Mucosa of descending colon (tissue), 3 donors: ENCODE data around the gene UBE3B. TPM values are rescaled to one million over a fixed set of nuclear protein-coding genes. Genes with fewer than 3 reads are reported as not detected.

Source experiments
- ATAC-seq: fragments of 200-7000 bp; cut with Tn5 transposase; one replicate; pipeline ENCODE4 v1.9.1; 2020; ENCODE audit warnings: mild to moderate bottlenecking, moderate library complexity
- DNase-seq, 3 donors: peaks; one replicate each; pipeline ENCODE4 v3.0.0-alpha.2; 2020
- H3K36me3 ChIP-seq: fragments of 200-600 bp; one replicate; pipeline ENCODE4 v1.8.0; 2021; ENCODE audit warnings: low read depth, mild to moderate bottlenecking
- H3K4me1 ChIP-seq: fragments of 200-600 bp; one replicate; pipeline ENCODE4 v1.8.0; 2021; ENCODE audit warnings: low read depth, mild to moderate bottlenecking
- H3K4me3 ChIP-seq: fragments of 200-600 bp; one replicate; pipeline ENCODE4 v1.8.0; 2021; ENCODE audit warnings: mild to moderate bottlenecking
- H3K9me3 ChIP-seq: fragments of 200-600 bp; one replicate; pipeline ENCODE4 v1.8.0; 2021; ENCODE audit warnings: mild to moderate bottlenecking
- intact Hi-C, 2 donors: fragments of 100-400 bp; cut with DNase I in 1 of 2; cut with micrococcal nuclease in 1 of 2; formaldehyde crosslinking; loops; one replicate each; pipeline versions ENCODE4 v1.11.0 to v1.11.1; 2022; cut with DNase I, micrococcal nuclease
- total RNA-seq, 3 donors: library from RNA; stranded (reverse); fragmentation: NEBNext Ultra II Directional in 2 of 3; extraction: Animal tissue kit (Norgen Biotek cat#: 25700) in 2 of 3; gene quantifications; one replicate each; pipeline versions ENCODE4 v1.2.1 to v1.2.4, GENCODE V29; 2021 to 2023
- TF ChIP-seq, protein P1 (sequence below): fragments of 200-600 bp; IDR thresholded peaks from one replicate; pipeline ENCODE4 v1.8.0; 2022; ENCODE audit warnings: antibody characterized with exemption, mild to moderate bottlenecking
- donor health status: DM: no; HTN: no; CAD: no; lungs with moderate emphysema.
- donor health status: DM: no; HTN: no; CAD: no.
- donor health status: DM: no; HTN: yes; CAD: no.

The UBE3B gene
- total RNA-seq, 3 donors from 2014 or later: 52.5 to 62.3 (median 54.6) TPM

DNA sequence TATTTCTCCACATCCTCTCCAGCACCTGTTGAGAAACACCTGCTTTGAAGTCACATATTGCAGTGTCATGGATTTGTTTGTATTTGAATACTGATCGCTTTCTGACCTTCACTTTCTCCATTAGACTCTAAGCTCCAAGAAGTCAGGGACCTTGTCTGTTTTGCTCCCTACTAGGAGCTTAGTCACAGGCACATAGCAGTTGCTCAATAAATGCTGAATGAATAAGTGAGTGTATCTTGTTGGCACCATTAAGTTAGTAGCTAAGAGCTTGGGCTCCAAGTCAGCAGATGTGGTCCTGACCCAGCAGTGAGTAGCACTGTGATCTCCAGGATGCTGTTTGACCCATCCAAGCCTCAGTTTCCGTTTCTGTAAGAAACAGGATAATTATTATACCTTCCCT lies 106.3 kb downstream of the UBE3B start:
- no peak for ATAC-seq
- DNase-seq: no peak
- no peaks in the 10 kb centered on the region for H3K4me1 ChIP-seq
- H3K9me3 ChIP-seq: no peaks in the 10 kb centered on the region
- TF ChIP-seq, protein P1, sequence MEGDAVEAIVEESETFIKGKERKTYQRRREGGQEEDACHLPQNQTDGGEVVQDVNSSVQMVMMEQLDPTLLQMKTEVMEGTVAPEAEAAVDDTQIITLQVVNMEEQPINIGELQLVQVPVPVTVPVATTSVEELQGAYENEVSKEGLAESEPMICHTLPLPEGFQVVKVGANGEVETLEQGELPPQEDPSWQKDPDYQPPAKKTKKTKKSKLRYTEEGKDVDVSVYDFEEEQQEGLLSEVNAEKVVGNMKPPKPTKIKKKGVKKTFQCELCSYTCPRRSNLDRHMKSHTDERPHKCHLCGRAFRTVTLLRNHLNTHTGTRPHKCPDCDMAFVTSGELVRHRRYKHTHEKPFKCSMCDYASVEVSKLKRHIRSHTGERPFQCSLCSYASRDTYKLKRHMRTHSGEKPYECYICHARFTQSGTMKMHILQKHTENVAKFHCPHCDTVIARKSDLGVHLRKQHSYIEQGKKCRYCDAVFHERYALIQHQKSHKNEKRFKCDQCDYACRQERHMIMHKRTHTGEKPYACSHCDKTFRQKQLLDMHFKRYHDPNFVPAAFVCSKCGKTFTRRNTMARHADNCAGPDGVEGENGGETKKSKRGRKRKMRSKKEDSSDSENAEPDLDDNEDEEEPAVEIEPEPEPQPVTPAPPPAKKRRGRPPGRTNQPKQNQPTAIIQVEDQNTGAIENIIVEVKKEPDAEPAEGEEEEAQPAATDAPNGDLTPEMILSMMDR: no peak
- intact Hi-C loops: no loop called here
- no peaks in the 10 kb centered on the region for H3K36me3 ChIP-seq
- H3K4me3 ChIP-seq: no peak overlapping the region

Other genes starting within 250 kb of the UBE3B start
- gene FOXN4, start 168.3 kb upstream of the UBE3B start, total RNA-seq: under 1 TPM in 1 of 3 donors, not detected in 2; 0.25 TPM
- under 1 TPM in 1 of 3 donors, not detected in 2; 0.41 TPM for gene MYO1H, start 129.7 kb upstream of the UBE3B start, total RNA-seq
- gene KCTD10, start 334 bp upstream of the UBE3B start, total RNA-seq: 10 to 100 TPM; 81.1 to 86.3 (median 86.0) TPM
- 10 to 100 TPM; 29.9 to 45.5 (median 42.0) TPM for gene MMAB, start 95.9 kb downstream of the UBE3B start, total RNA-seq
- gene MVK, start 96.2 kb downstream of the UBE3B start, total RNA-seq: 10 to 100 TPM; 18.9 to 30.0 (median 29.8) TPM
- gene FAM222A, start 236.2 kb downstream of the UBE3B start, total RNA-seq: 1 to 10 TPM; 1.7 to 4.4 (median 3.5) TPM